ENCODE data around the gene C1GALT1.

- TF ChIP-seq CTCF (IDR thresholded peaks at IDR 0.05; ENCODE audit: extremely low read depth in 1 of 2, insufficient read depth in 1 of 2, low read depth in 1 of 2, low read length in 2 of 2) (no peak), POLR2A (IDR thresholded peaks at IDR 0.05; ENCODE audit: low read depth, low read length) (no peak), POLR2AphosphoS5 (IDR thresholded peaks at IDR 0.05; ENCODE audit: insufficient read depth, low read depth, low read length) (no peak), MAX (IDR thresholded peaks at IDR 0.05; ENCODE audit: insufficient read depth, insufficient read length) (no peak), EZH2 (IDR thresholded peaks at IDR 0.05; ENCODE audit: borderline replicate concordance, low read depth, low read length, severe bottlenecking) (no peak)
Observed at GRCh38 chr7:7159063-7159658, 23.2 kb upstream of the C1GALT1 start.

All from endothelial cell of umbilical vein (primary cell).